Hematopoietic multipotent progenitor cell treated with erythropoietin and hydrocortisone succinate and interleukin-3 and kit ligand, for 17 days (in vitro differentiated cells): ENCODE data around the gene URM1.
A peak's percentile ranks its signal among the peaks of the same experiment; 100 is the strongest.

Source experiments
- DNase-seq: peaks from one replicate; pipeline ENCODE4 v3.0.0-alpha.2; 2015; ENCODE audit warnings: low spot score

Gene URM1

DNA sequence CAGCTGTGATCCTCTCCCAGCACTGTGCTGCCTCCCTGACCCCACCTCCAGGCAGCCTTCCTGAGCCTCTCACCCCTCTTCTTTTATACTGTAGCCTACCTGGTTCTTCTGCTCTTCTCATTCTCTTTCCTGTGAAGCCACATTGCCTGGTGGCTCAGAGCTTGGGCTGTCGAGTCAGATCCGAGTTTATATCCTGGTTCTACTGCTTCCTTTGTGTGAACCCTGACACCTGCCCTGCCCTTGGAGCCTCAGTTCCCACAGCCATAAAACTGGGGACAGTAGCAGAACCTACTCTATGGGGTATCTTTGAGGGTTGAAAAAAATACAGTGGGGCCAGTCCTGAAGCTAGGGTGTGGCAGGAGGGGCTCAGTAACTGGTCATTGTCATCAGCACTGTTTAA lies 22.0 kb upstream of the URM1 start:
- no peak for DNase-seq

DNA sequence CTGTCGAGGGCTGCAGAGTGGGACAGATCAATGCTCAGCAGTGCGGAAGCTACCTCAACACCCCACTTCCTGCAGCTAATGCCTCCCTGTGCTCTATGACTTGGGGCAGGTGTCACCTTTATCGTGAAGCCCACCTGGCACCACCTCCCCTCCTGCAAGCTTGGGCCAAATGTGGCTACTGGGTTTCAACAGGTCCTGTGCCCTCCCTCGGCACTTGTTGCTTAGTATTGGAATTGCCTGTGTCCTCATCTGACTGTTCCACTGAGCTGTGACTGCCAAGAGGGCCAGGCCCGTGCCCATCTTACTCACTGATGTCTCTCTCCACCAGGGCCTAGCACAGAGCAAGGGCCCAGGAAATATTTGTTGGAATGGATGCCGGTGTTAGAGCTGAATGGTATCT lies 21.4 kb upstream of the URM1 start:
- no peak for DNase-seq

- no peak for DNase-seq
These were observed 15.7 kb upstream of the URM1 start for GRCh38 chr9:128355451-128355850.

- no peak for DNase-seq
These were observed 13.1 kb upstream of the URM1 start for GRCh38 chr9:128358090-128358489.

GRCh38 chr9:128358861-128359260 lies 12.3 kb upstream of the URM1 start:
- DNase-seq, result no peak

GRCh38 chr9:128360826-128361225 lies 10.3 kb upstream of the URM1 start:
- no peak for DNase-seq

GRCh38 chr9:128361296-128361985 lies 9.7 kb upstream of the URM1 start:
- no peak for DNase-seq

- peak; percentile 81 for DNase-seq
These were observed 9.1 kb upstream of the URM1 start for GRCh38 chr9:128361986-128362646.

GRCh38 chr9:128362774-128363173 lies 8.4 kb upstream of the URM1 start:
- no peak for DNase-seq

DNA sequence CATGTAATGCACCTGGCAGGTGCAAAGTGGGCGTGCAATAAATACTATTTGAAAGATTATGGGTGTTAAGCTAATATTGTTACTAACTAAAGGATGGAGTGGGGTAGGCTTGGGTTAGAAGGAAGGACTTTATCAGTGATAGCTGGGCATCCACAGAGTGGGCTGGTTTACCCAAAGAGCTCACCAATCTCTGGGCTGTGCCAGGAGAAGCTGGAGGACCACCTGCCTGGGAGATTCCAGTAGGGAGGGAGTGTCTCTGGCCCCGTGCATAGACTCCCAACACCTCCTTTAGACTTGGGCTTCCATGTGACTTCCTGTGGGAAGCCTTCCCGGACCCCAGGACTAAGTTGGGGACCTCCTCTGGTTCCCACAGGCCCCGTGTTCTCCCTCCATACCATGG lies 5.6 kb upstream of the URM1 start:
- no peak for DNase-seq

DNA sequence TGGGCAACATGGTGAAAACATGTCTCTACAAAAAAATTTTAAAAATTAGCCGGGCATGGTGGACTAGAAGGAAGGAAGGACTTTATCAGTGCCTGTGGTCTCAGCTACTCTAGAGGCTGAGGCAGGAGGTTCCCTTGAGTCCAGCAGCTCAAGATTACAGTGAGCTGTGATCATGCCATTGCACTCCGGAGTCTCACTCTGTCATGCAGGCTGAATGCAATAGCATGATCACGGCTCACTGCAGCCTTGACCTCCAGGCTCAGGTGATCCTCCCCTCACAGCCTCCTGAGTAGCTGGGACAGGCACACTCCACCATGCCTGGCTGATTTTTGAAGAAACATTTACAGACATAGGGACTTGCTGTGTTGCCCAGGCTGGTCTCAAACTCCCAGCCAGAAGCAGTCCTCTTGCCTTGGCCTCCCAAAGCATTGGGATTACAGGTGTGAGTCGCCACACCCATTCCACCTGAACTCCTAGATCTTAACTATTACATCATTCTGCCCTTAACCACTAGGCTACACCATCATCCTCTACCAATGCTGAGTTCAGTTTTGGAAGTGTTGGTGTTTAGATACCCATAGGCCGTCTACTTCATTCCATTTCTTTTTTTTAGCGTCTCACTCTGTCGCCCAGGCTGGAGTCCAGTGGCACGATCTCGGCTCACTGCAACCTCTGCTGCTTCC lies 2.0 kb upstream of the URM1 start:
- DNase-seq, result no peak

GRCh38 chr9:128370367-128370751 lies 815 bp upstream of the URM1 start:
- no peak for DNase-seq

DNA sequence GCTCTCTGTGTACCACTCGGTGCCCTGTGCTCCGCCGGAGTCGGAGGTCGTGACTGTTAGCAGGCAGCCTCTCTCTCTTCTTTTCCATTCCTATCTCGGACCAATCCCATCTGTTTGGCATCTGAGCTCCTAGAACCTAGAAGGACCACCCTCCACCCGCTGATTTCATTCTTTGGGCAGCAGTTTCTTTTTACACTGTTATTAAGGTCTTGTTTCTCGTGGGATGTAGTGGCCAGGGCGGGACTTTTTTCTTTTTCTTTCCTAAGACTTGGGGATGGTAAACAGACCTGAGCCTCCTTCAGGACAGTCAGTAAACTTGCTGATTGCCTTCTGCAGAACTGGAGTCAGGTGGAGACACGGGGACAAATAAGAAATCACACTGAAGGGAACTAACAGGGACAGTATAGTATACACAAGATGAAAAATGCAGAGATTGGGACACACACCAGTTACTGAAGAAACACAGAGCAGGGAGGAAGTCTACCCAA lies 500 bp downstream of the URM1 start:
- no peak for DNase-seq

DNA sequence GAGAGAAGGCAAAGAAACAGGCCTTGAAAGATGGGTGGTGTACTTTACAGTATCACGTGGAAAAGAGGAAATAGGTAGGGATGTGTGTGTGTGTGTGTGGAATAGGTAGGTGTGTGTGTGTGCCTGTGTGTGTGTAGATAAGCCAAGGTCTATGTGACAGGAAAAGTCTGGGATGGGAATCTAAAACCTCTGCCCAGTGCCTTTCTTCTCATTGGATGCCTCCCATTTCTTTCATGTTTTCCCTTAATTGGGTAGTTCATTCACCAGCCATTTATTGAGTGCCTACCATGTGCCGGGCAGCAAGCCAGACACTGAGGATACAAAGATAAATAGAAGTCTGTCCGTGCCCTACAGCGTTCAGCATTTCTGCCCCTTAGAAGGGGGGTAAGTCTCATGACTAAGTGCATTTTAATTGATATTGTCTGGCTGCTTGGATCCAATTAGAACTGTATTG lies 1.0 kb downstream of the URM1 start:
- DNase-seq, result peak; percentile 53

GRCh38 chr9:128372784-128373183 lies 1.6 kb downstream of the URM1 start:
- no peak for DNase-seq

DNA sequence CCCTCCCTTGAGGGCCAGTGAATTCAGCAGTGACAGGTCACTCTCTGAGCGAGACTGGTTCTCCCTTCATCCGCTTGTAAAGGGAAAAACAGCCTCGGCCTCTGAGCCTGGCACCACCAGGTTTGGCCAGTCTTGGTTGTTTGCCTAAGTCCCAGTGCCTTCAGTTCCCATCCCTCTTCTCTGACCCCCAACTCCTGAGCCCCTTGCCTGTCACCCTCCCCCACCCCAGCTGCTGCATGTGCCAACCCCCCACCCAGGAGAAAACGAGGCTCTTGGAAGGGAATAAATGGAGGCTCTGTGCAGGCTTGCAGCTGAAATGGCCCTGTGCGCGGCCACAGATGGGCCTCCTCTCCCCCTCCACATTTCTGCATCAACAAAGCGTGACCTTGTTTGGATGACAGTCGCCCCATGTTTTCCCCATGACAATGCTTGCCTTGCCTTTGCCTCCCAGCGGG lies 3.1 kb downstream of the URM1 start:
- DNase-seq, result no peak

GRCh38 chr9:128375865-128376264 lies 4.7 kb downstream of the URM1 start:
- DNase-seq, result no peak

DNA sequence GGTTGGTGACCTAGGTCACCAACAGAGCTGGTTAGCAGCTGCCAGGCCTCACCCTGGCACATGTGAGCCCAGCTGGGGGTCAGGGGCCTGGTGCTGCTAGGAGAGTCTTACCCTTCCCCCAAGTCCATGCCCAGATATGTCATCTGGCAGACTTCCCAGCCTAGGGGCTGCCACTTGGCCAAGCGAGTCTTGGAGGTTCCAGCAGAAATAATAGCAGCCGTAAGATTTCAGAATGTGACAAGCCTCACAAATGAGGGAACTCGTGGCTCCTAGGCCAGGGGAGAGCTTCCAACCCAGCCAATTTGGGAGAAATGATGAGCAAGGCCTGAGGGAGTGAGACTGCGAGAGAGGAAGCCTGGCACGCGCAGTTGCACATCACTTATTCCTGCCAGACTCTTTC lies 11.1 kb downstream of the URM1 start:
- DNase-seq, result no peak

GRCh38 chr9:128383007-128383753 lies 12.0 kb downstream of the URM1 start:
- no peak for DNase-seq

GRCh38 chr9:128383791-128384190 lies 12.6 kb downstream of the URM1 start:
- DNase-seq, result no peak

GRCh38 chr9:128384801-128385495 lies 13.8 kb downstream of the URM1 start:
- DNase-seq, result no peak
